HG03175 (cell line): Measurements from ENCODE around the gene LRRC74B.
"Not testable (repeated sequence)": the region's sequence is repeated elsewhere in the genome, so short reads cannot be mapped to it uniquely, and the experiment has no call there.

Experiments
- ATAC-seq: cut with Tn5 transposase; IDR thresholded peaks from one replicate; pipeline ENCODE4 v1.9.1; 2021; ENCODE audit warnings: mild to moderate bottlenecking, moderate library complexity; ENCODE audit not compliant: unreplicated experiment

LRRC74B gene

GRCh38 chr22:21032037-21032867 lies 13.5 kb upstream of the LRRC74B start, which contains the start of gene SLC7A4:
SLC7A4 (minus strand) TSS chr22:21032561; CDS start chr22:21031812, 749 bp downstream.
- no peak for ATAC-seq

- no peak for ATAC-seq
Observed at GRCh38 chr22:21032868-21033688, 12.7 kb upstream of the LRRC74B start.

- ATAC-seq: no peak
Observed at GRCh38 chr22:21033895-21034294, 11.9 kb upstream of the LRRC74B start.

DNA sequence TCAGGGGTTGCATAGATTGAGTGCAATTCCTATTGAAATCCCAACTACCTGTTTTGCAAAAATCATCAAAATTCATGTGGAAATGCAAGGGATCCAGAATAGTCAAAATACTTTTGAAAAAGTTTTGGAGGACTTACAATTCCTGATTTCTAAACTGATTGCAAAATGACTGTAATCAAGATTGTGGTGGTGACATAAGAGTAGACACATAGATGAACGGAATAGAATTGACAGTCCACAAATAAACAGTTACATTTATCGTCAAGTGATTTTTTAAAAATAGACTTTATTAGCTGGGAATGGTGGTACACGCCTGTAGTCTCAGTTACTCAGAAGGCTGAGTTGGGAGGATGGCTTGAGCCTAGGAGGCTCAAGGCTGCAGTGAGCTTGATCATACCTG lies 10.8 kb upstream of the LRRC74B start:
- ATAC-seq: no peak

DNA sequence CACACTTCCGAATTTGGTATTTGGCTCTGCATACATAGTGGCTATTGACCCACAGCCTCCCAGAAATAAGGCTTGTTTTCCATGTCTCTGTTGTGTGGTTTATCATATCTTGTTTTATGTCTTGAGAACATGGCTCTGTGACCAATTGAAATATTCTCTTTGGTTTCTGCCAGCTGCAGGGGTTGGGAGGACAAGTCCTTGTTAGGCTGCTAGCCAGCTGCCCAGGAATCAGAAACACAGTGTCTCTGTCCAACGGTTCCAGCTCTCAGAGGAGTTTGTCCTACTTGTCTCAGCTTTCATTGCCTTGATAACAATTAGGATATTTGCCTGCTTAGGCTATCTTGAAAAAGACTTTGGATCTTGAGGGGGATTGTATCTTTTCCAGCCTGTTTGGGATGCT lies 7.3 kb upstream of the LRRC74B start:
- no peak for ATAC-seq

- ATAC-seq: not testable (repeated sequence)
Observed at GRCh38 chr22:21039158-21039557, 6.6 kb upstream of the LRRC74B start.

GRCh38 chr22:21041937-21042336 lies 3.8 kb upstream of the LRRC74B start:
- ATAC-seq: no peak

- no peak for ATAC-seq
Observed at GRCh38 chr22:21042978-21043859, 2.5 kb upstream of the LRRC74B start.

- ATAC-seq: no peak
Observed at GRCh38 chr22:21043860-21044535, 1.7 kb upstream of the LRRC74B start.

GRCh38 chr22:21044931-21045584 lies 688 bp upstream of the LRRC74B start:
- ATAC-seq: peak; percentile 28

- no peak for ATAC-seq
Observed at GRCh38 chr22:21047035-21047661, 1.4 kb downstream of the LRRC74B start.

GRCh38 chr22:21047730-21048129 lies 2.0 kb downstream of the LRRC74B start:
- ATAC-seq: no peak

DNA sequence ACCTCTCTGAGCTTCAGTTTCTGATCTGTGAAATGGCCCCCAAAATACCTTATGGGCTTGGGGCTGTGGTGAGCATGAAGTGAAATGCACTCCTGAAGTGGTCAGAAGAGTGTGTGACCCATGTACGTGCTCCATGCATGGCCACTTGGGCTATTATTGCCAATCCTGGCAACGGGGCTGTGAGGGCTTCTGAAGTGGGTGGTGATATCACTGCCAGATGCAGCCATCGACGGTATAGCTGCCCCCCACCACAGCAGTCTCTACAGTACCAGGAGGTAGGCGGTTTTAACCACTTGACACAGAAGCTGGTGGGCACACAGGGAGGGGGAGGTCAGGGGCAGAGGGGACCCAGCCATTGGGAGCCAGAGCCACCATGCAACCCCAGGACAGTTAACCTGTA lies 2.7 kb downstream of the LRRC74B start:
- ATAC-seq: not testable (repeated sequence)

- not testable (repeated sequence) for ATAC-seq
Observed at GRCh38 chr22:21048965-21049364, 3.2 kb downstream of the LRRC74B start.

GRCh38 chr22:21051145-21051830 lies 5.5 kb downstream of the LRRC74B start:
- ATAC-seq: no peak

DNA sequence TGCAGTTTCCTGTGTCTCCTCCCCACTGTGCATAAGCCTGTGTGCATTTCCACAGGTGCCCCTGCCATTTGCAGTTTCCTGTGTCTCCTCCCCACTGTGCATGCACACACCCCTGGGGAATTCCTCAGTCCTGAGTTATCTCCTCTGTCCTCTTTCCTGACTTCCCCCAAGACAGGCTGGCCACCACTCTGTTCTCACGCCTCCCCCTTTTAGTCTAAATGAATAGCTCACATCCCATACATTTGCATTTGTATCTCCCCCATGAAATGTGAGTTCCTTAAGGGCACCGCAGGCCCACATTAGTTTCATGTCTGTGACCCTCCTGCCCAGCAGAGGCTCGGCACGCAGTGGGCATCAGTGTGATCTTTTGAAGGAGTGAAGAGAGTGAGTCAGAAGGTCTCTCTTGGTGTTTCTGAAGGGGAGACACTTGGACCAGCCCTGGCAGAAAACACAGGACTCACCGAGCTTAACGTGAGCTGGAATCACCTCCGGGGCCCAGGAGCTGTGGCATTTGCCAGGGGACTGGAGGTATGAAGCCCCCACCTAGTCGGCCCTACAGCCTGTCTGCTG lies 6.2 kb downstream of the LRRC74B start:
- no peak for ATAC-seq

GRCh38 chr22:21052715-21053459 lies 7.1 kb downstream of the LRRC74B start:
- ATAC-seq: no peak
